Esophagus (tissue), 2 donors: ENCODE data around the gene VPS26C. TPM values are rescaled to one million over a fixed set of nuclear protein-coding genes. Genes with fewer than 3 reads are reported as not detected.

Experiments
- H3K27ac ChIP-seq, 2 donors: one replicate each; pipeline ENCODE4 v1.5.1; 2013; ENCODE audit warnings: low read depth in 2 of 2, mild to moderate bottlenecking in 2 of 2, inconsistent platforms in 1 of 2, low read length in 1 of 2, moderate library complexity in 1 of 2
- H3K27me3 ChIP-seq, 2 donors: one replicate each; pipeline ENCODE4 v1.6.1; 2013; ENCODE audit warnings: low read length in 2 of 2, control low read depth in 1 of 2, mild to moderate bottlenecking in 1 of 2; ENCODE audit not compliant: insufficient read depth in 2 of 2, control insufficient read depth in 1 of 2
- H3K36me3 ChIP-seq, 2 donors: one replicate each; pipeline ENCODE4 v1.6.1; 2013; ENCODE audit warnings: low read length in 1 of 2; ENCODE audit not compliant: control insufficient read depth in 2 of 2, insufficient read depth in 2 of 2
- H3K4me1 ChIP-seq, 2 donors: one replicate each; pipeline ENCODE4 v1.6.1; 2013; ENCODE audit warnings: low read length in 1 of 2; ENCODE audit not compliant: control insufficient read depth in 2 of 2, insufficient read depth in 2 of 2
- H3K4me3 ChIP-seq, 2 donors: one replicate each; pipeline ENCODE4 v1.5.1; 2013; ENCODE audit warnings: low read length in 2 of 2, mild to moderate bottlenecking in 2 of 2, low read depth in 1 of 2, moderate library complexity in 1 of 2
- H3K9me3 ChIP-seq, 2 donors: one replicate each; pipeline ENCODE4 v1.6.1; 2013; ENCODE audit warnings: mild to moderate bottlenecking in 2 of 2, low read depth in 1 of 2, low read length in 1 of 2, moderate library complexity in 1 of 2; ENCODE audit not compliant: control insufficient read depth in 2 of 2, insufficient read depth in 1 of 2
- WGBS, 2 donors: extraction: QIAGEN DNeasy Blood & Tissue Kit; methylation state at CpG; one replicate each; pipeline ENCODE4 v1.1.7; 2013; 5-methylcytosine and 5-hydroxymethylcytosine counted together
- polyA plus RNA-seq, 2 donors: library from polyadenylated mRNA; stranded (reverse); fragments of 200-250 nt; gene quantifications; one replicate each; pipeline ENCODE4 v1.2.3, GENCODE V29; 2013
- donor health status: healthy with polysubstance abuse.
- donor health status: Bipolar disorder and iron deficiency.

Gene VPS26C
- polyA plus RNA-seq, 2 donors, result 12.4 to 18.0 TPM

DNA sequence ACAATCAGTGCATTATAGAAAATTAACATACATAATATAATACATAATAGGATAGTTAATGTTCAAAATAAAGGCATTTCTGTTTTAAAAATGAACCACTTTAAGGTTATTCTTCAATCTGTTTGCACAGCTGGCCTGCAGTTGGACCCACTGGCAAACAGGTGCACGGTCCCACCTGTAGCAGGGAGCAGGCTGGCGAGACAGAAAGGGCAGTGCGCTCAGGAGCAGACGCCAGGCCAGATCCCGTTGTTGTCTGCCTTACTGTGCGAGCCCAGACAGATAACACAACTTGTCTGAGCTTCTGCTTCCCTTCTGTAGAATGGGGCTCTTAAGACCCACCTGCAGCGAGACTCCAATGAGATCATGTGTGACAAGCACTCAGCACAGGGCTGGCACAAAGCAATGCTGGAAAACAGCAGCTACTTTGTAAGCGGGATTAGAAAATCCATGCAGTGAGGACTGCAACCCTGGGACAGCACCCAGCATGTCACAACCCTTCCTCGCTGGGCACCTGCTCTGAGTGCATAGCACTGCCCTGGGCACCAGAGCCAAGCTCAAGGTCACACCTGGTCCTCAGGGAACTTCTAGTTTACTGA is 33.5 kb downstream of the VPS26C start:
- Histone ChIP-seq H3K9me3 (no peaks in the 10 kb centered on the region), H3K36me3 (peaks cover 15 to 25% of the 10 kb centered on the region in 2 donors), H3K4me3 (no peak overlapping the region), H3K27me3 (no peaks in the 10 kb centered on the region), H3K4me1 (no peaks in the 10 kb centered on the region), H3K27ac (no peak overlapping the region)
- WGBS, 2 donors, result 75 to 84% methylated on average over 9 of the region's 9 CpGs

DNA sequence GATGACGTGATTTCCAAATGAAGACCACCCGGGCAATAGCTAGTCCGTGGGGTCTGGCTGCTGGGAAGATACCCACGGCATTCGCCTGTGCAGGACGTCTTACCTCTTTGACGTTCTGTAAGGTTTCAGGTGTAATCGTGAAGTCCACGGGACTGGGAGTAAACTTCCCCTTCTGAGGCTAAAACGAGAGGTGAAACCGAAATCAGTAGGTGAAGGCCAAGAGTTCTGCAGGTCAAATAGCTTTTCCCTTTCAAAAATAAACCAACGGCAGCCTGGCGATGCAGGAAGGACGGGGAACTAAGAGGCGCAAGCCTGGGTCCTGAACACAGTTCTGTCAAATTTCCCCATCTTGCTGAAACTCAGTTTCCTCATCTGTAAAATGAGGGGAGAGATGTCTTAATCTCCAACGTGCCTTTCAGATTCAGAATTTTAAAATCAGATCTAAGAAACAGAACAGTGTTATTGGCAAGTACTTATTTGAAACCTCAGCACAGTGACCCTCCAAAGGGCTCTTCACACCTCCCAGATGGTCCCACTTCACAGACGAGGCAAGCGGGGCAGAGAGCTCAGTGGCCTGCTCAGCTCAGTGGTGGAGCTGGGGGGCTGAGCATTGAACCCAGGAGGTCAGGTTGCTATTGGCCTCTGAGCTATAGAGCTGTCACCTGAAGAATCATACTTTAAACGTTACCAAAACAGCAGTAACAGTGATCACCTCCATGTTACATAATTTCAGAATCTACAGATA is 34.7 kb downstream of the VPS26C start:
- H3K4me1 ChIP-seq, result no peaks in the 10 kb centered on the region
- no peaks in the 10 kb centered on the region for H3K27me3 ChIP-seq
- H3K27ac ChIP-seq, result no peak overlapping the region
- no peaks in the 10 kb centered on the region for H3K9me3 ChIP-seq
- 88 to 91% methylated on average over 19 of the region's 19 CpGs for WGBS, 2 donors
- H3K4me3 ChIP-seq, result no peak overlapping the region
- H3K36me3 ChIP-seq, result peaks cover 22 to 33% of the 10 kb centered on the region in 2 donors

DNA sequence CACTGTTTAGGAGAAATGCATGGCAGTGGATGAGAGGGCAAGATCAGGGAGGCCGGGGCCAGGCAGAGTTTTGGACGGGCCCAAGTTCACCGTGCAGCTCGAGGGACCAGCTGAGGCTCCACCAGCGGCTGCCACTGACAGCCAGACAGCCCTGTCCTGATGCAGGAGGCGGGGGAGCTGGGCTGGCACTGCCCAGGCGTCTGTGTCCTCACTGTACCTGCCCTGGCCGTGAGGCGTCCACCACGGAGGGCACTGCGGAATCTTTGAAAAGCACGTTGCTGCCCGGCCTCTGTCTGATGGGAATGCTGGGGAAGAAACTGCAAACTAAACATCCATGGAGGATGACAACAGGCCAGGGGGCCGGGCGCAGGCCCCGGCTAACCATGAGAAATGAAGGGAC is 35.5 kb downstream of the VPS26C start:
- Histone ChIP-seq H3K9me3 (no peaks in the 10 kb centered on the region), H3K36me3 (peaks cover 27 to 38% of the 10 kb centered on the region in 2 donors), H3K4me3 (no peak overlapping the region), H3K27ac (no peak overlapping the region), H3K27me3 (no peaks in the 10 kb centered on the region), H3K4me1 (no peaks in the 10 kb centered on the region)
- 94 to 97% methylated on average over 16 of the region's 16 CpGs for WGBS, 2 donors

DNA sequence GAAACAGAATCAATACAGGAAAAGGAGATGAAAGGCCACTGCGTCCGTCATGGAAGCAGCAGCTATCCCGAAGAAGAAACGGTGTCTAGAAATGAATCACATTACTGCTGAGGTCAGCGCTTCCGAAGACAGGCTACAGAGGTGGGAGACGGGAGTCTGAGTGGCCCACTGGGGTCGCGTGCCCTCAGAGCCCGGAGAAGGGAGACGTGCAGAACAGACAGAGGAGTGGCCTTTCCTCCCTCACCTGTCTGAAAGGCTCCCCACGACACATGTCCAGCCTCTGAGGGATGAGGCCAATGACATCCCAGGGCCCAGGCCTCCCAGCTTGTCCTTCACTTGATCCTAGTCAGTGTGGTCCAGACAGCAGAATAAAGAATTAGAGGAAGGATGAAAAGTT is 35.9 kb downstream of the VPS26C start:
- peaks cover 31 to 42% of the 10 kb centered on the region in 2 donors for H3K36me3 ChIP-seq
- no peak overlapping the region for H3K4me3 ChIP-seq
- H3K9me3 ChIP-seq, result no peaks in the 10 kb centered on the region
- H3K27me3 ChIP-seq, result no peaks in the 10 kb centered on the region
- 90 to 91% methylated on average over 12 of the region's 12 CpGs for WGBS, 2 donors
- no peaks in the 10 kb centered on the region for H3K4me1 ChIP-seq
- H3K27ac ChIP-seq, result no peak overlapping the region

DNA sequence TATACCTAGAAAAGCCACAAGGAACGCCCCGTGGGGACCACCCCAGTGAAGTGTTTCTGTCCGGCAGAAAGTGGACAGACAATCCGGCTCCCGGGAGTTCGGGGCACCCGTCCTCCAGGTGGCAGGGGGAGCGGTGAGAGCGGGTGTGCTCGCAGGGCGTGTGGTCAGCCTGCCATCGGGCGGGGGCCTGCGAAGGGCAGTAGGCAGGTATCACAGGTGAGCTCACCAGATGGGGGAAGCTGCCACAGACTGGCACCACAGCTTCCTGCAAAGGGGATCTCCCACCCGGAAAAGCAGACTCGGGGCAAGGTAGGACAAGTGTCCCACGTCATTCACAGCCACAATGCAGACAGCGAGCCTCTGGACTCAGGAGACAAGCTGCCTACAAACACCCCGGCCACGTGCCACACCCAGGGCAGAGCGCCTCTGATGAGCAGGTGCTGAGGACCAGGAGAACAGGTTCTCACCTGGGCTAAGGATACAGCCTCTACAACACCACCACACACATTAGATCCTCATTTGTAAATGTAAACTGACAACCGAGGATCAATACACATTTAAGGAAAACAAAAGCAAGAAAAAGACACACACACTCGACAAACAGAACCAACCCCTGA is 36.4 kb downstream of the VPS26C start:
- H3K4me3 ChIP-seq, result no peak overlapping the region
- H3K9me3 ChIP-seq, result no peaks in the 10 kb centered on the region
- whole genome bisulfite sequencing, 2 donors, result 85 to 87% methylated on average over 23 of the region's 23 CpGs
- H3K27ac ChIP-seq, result no peak overlapping the region
- no peaks in the 10 kb centered on the region for H3K4me1 ChIP-seq
- H3K36me3 ChIP-seq, result peaks cover 35 to 45% of the 10 kb centered on the region in 2 donors
- no peaks in the 10 kb centered on the region for H3K27me3 ChIP-seq

GRCh38 chr21:37228003-37228400 is 39.1 kb downstream of the VPS26C start:
- WGBS, 2 donors, result 95 to 97% methylated on average over 16 of the region's 16 CpGs
- Histone ChIP-seq H3K4me1 (no peaks in the 10 kb centered on the region), H3K36me3 (peaks cover 45 to 53% of the 10 kb centered on the region in 2 donors), H3K27me3 (no peaks in the 10 kb centered on the region), H3K4me3 (no peak overlapping the region), H3K9me3 (peaks cover 0 to 2% of the 10 kb centered on the region in 2 donors), H3K27ac (no peak overlapping the region)

DNA sequence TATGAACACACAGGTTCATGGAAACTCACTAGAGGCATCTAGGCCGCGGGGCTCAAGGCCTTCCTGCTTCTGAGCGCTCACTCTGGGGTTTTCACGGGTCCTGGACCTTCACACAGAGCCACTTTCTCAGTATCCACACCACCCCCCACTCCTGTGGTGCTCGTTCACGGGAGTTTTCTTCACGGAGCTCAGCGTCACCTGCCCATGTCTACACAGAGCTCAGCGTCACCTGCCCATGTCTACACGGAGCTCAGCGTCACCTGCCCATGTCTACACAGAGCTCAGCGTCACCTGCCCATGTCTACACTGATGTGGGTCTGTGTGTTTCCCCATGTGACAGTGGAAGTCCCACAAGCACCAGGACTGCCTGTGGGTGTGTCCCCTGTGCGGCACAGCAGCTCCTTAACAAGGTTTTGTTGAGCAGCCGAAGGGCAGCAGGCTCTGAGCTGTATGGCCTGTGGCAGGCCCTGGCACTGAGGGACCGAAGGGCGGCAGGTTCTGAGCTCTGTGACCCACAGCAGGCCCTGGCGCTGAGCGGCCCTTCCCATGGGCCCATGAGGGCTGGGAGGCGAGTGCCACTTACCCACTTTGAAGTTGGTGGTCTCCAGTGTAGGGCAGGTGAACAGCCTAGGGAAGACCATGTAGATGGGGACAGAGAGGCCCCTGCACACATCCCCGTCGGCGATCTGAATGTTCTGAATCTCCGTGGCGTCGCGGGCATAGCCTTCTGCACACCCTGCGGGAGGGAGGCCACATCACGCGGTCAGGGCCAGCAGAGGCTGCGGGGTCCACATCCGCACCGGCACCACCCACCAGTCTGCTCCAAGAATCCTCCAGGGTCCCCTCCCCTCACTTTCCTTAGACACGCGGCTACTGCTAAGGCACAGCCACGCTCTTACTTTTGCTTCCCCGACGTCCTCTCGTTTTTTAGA is 39.8 kb downstream of the VPS26C start:
- Histone ChIP-seq H3K4me1 (no peaks in the 10 kb centered on the region), H3K36me3 (peaks cover 44 to 49% of the 10 kb centered on the region in 2 donors)
- 94% methylated on average over 35 to 38 of the region's 38 CpGs for WGBS, 2 donors

DNA sequence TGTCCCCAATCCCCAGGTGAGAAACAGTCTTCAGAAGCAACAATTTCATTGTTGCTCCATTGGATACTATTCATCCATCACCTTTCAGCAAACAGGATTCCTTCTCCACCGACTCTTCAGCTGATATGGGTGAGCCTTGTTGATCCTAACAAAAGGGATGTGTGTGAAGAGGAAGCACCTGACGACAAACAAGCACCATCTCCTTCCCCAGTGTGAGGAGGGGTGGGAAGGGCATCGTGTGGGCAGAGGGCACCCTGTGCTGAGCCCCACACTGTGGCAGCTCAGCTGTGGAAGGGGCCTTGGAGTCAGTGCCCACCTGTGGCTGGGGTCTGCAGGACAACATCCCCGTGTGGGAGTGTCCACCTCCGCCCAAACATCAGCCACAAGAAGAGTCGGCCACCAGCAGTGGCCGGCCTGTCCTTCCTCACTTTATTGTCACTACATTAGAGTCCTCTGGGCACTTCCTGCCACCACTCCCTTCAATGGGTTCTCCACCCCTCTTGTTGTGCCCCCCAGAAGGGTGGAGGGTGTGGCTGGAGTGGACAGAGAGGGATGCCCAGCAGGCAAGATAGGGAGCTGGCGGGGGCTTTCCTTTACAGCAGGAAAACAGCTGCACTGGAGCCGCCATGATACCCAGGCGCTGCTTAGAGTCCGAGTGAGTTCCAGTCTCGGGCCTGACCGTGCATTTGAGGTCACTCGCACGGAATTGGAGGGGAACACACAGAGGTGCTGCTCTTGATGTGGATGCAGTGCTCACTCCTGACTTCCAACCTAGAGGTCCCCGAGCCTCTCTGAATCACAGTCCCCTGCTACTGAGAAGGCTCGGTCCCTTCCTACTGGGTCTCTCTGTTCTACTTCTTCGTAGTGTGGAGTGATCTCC is 40.9 kb downstream of the VPS26C start:
- no peak overlapping the region for H3K27ac ChIP-seq
- WGBS, 2 donors, result 90 to 91% methylated on average over 18 of the region's 18 CpGs
- no peaks in the 10 kb centered on the region for H3K4me1 ChIP-seq
- H3K4me3 ChIP-seq, result no peak overlapping the region
- peaks cover 0 to 2% of the 10 kb centered on the region in 2 donors for H3K9me3 ChIP-seq
- H3K36me3 ChIP-seq, result peaks cover 38 to 43% of the 10 kb centered on the region in 2 donors
- H3K27me3 ChIP-seq, result no peaks in the 10 kb centered on the region

More for the DNA sequence above, 39.8 kb downstream of the VPS26C start:
- H3K27ac ChIP-seq, result no peak overlapping the region
- no peak overlapping the region for H3K4me3 ChIP-seq
- peaks cover 0 to 2% of the 10 kb centered on the region in 2 donors for H3K9me3 ChIP-seq
- H3K27me3 ChIP-seq, result no peaks in the 10 kb centered on the region
